Osteocyte (in vitro differentiated cells): ENCODE results near the gene ATP4A. TPM values are rescaled to one million over a fixed set of nuclear protein-coding genes. Genes with fewer than 3 reads are reported as not detected.
"Not testable (repeated sequence)": the region's sequence is repeated elsewhere in the genome, so short reads cannot be mapped to it uniquely, and the experiment has no call there.

ENCODE experiments used
- DNase-seq: peaks from one replicate; pipeline ENCODE4 v3.0.0; 2021; ENCODE audit warnings: mixed read lengths; ENCODE audit not compliant: unreplicated experiment; ENCODE audit errors: extremely low spot score
- H3K27ac Mint-ChIP-seq: one replicate; pipeline ENCODE4 v1.8.0; 2021; ENCODE audit warnings: mild to moderate bottlenecking, mixed read lengths; ENCODE audit not compliant: unreplicated experiment
- H3K27me3 Mint-ChIP-seq: one replicate; pipeline ENCODE4 v1.8.0; 2021; ENCODE audit warnings: mixed read lengths; ENCODE audit not compliant: unreplicated experiment
- H3K36me3 Mint-ChIP-seq: one replicate; pipeline ENCODE4 v1.8.0; 2021; ENCODE audit warnings: mixed read lengths; ENCODE audit not compliant: unreplicated experiment
- H3K4me1 Mint-ChIP-seq: one replicate; pipeline ENCODE4 v1.8.0; 2021; ENCODE audit warnings: mixed read lengths; ENCODE audit not compliant: unreplicated experiment
- H3K4me3 Mint-ChIP-seq: one replicate; pipeline ENCODE4 v1.8.0; 2021; ENCODE audit warnings: mild to moderate bottlenecking, moderate library complexity, mixed read lengths; ENCODE audit not compliant: unreplicated experiment
- H3K9me3 Mint-ChIP-seq: one replicate; pipeline ENCODE4 v1.8.0; 2021; ENCODE audit warnings: mixed read lengths; ENCODE audit not compliant: unreplicated experiment
- CTCF ChIP-seq: fragments of 200-600 bp; sonication (generic); IDR thresholded peaks from 2 replicates; pipeline ENCODE4 v1.5.0; 2021; ENCODE audit warnings: antibody characterized with exemption, mild to moderate bottlenecking, moderate library complexity
- total RNA-seq: library from RNA; stranded (reverse); gene quantifications from 2 replicates; pipeline ENCODE4 v1.2.1, GENCODE V29; 2021

The ATP4A gene
- total RNA-seq, 1 donor from 2014 or later: not detected

GRCh38 chr19:35607661-35608060 is 44.2 kb upstream of the ATP4A start:
- Mint-ChIP-seq H3K9me3 (peaks cover 13% of the 10 kb centered on the region), H3K4me1 (peaks cover 7% of the 10 kb centered on the region), H3K27ac (no peak overlapping the region), H3K27me3 (peaks cover 3% of the 10 kb centered on the region), H3K4me3 (no peak overlapping the region), H3K36me3 (no peaks in the 10 kb centered on the region)
- TF ChIP-seq CTCF: no peak
- no peak for DNase-seq

GRCh38 chr19:35607170-35607569 is 43.7 kb upstream of the ATP4A start:
- not testable (repeated sequence) for H3K4me3 Mint-ChIP-seq, H3K27ac Mint-ChIP-seq, H3K36me3 Mint-ChIP-seq, DNase-seq, H3K27me3 Mint-ChIP-seq, H3K4me1 Mint-ChIP-seq
- peaks cover 13% of the 10 kb centered on the region for H3K9me3 Mint-ChIP-seq

GRCh38 chr19:35604436-35604835 is 41.0 kb upstream of the ATP4A start:
- peaks cover 13% of the 10 kb centered on the region for H3K9me3 Mint-ChIP-seq
- not testable (repeated sequence) for H3K27ac Mint-ChIP-seq, H3K36me3 Mint-ChIP-seq, H3K27me3 Mint-ChIP-seq, H3K4me1 Mint-ChIP-seq, H3K4me3 Mint-ChIP-seq, DNase-seq

- peaks cover 7% of the 10 kb centered on the region for H3K27me3 Mint-ChIP-seq
- TF ChIP-seq CTCF: no peak
Observed at GRCh38 chr19:35601971-35602370, 38.5 kb upstream of the ATP4A start.

GRCh38 chr19:35596366-35596999 is 33.0 kb upstream of the ATP4A start:
- no peak for TF ChIP-seq CTCF
- Mint-ChIP-seq H3K4me3 (no peak overlapping the region), H3K4me1 (peaks cover 1% of the 10 kb centered on the region), H3K9me3 (no peaks in the 10 kb centered on the region), H3K36me3 (no peaks in the 10 kb centered on the region), H3K27ac (no peak overlapping the region), H3K27me3 (peaks cover 8% of the 10 kb centered on the region)
- DNase-seq: no peak

More at GRCh38 chr19:35601971-35602370, 38.5 kb upstream of the ATP4A start:
- Mint-ChIP-seq H3K36me3 (no peaks in the 10 kb centered on the region), H3K9me3 (no peaks in the 10 kb centered on the region), H3K4me1 (peaks cover 1% of the 10 kb centered on the region), H3K27ac (no peak overlapping the region), H3K4me3 (no peak overlapping the region)
- no peak for DNase-seq

- H3K9me3 Mint-ChIP-seq: no peaks in the 10 kb centered on the region
- no peak overlapping the region for H3K27ac Mint-ChIP-seq
- peaks cover 1% of the 10 kb centered on the region for H3K4me1 Mint-ChIP-seq
- H3K4me3 Mint-ChIP-seq: no peak overlapping the region
- H3K27me3 Mint-ChIP-seq: peaks cover 8% of the 10 kb centered on the region
- no peaks in the 10 kb centered on the region for H3K36me3 Mint-ChIP-seq
- TF ChIP-seq CTCF: no peak
- no peak for DNase-seq
Observed at GRCh38 chr19:35595928-35596327, 32.5 kb upstream of the ATP4A start.

- not testable (repeated sequence) for H3K27ac Mint-ChIP-seq
Observed at GRCh38 chr19:35595026-35595425, 31.6 kb upstream of the ATP4A start.

More at GRCh38 chr19:35595026-35595425, 31.6 kb upstream of the ATP4A start:
- H3K9me3 Mint-ChIP-seq, H3K4me1 Mint-ChIP-seq, DNase-seq, H3K36me3 Mint-ChIP-seq, H3K4me3 Mint-ChIP-seq, H3K27me3 Mint-ChIP-seq: not testable (repeated sequence)
